Stimulated activated CD8-positive, alpha-beta memory T cell treated with anti-CD3 and anti-CD28 coated beads, Interleukin-12 subunit alpha, Interleukin-12 subunit beta, amount 100 ng/mL, for 24 hours (primary cell): ENCODE results near the gene PCDHB13.
"Not testable (repeated sequence)": the region's sequence is repeated elsewhere in the genome, so short reads cannot be mapped to it uniquely, and the experiment has no call there.

Source experiments
- DNase-seq: peaks from one replicate; pipeline ENCODE4 v3.0.0-alpha.2; 2020; ENCODE audit errors: extremely low read depth

The PCDHB13 gene

DNA sequence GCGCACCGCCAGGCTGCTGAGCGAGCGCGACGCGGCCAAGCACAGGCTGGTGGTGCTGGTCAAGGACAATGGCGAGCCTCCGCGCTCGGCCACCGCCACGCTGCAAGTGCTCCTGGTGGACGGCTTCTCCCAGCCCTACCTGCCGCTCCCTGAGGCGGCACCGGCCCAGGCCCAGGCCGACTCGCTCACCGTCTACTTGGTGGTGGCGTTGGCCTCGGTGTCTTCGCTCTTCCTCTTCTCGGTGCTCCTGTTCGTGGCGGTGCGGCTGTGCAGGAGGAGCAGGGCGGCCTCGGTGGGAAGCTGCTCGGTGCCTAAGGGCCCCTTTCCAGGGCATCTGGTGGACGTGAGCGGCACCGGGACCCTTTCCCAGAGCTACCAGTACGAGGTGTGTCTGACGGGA is 12.1 kb upstream of the PCDHB13 start:
- DNase-seq = not testable (repeated sequence)

DNA sequence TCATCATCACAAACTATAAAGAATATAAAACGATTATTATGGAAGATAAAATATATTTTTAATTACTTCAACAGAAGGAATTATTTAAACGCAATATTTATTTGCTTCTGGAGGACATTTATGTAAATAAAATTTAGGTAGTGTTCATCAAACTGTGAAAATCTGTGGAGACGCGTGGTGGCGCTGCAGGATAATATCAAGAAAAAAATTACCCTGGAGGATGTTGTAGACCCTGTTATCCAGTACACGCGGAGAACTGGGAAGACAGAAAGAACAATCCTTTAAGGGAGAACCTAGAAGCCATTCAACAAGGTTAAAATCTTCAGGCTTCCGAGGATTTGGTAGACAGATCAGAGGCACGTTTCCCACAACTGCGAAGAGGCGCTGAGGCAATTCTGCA is 5.2 kb upstream of the PCDHB13 start, which contains the start of gene PCDHB12:
Gene PCDHB12, plus strand, starts transcription at position 242 of the 400 bp plus-strand sequence. CDS start 189 bp downstream, outside the sequence.
- DNase-seq = no peak

DNA sequence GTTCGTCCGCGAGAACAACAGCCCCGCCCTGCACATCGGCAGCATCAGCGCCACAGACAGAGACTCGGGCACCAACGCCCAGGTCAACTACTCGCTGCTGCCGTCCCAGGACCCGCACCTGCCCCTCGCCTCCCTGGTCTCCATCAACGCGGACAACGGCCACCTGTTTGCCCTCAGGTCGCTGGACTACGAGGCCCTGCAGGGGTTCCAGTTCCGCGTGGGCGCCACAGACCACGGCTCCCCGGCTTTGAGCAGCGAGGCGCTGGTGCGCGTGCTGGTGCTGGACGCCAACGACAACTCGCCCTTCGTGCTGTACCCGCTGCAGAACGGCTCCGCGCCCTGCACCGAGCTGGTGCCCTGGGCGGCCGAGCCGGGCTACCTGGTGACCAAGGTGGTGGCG is 3.4 kb upstream of the PCDHB13 start:
- not testable (repeated sequence) for DNase-seq

DNA sequence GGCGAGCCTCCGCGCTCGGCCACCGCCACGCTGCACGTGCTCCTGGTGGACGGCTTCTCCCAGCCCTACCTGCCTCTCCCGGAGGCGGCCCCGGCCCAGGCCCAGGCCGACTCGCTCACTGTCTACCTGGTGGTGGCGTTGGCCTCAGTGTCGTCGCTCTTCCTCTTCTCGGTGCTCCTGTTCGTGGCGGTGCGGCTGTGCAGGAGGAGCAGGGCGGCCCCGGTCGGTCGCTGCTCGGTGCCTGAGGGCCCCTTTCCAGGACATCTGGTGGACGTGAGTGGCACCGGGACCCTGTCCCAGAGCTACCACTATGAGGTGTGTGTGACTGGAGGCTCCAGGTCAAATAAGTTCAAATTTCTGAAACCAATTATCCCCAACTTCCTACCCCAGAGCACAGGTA is 2.9 kb upstream of the PCDHB13 start:
- DNase-seq = not testable (repeated sequence)

- DNase-seq = not testable (repeated sequence)
Observed at GRCh38 chr5:141214583-141214982, 864 bp downstream of the PCDHB13 start.

GRCh38 chr5:141215504-141215903 is 1.8 kb downstream of the PCDHB13 start:
- DNase-seq = not testable (repeated sequence)

DNA sequence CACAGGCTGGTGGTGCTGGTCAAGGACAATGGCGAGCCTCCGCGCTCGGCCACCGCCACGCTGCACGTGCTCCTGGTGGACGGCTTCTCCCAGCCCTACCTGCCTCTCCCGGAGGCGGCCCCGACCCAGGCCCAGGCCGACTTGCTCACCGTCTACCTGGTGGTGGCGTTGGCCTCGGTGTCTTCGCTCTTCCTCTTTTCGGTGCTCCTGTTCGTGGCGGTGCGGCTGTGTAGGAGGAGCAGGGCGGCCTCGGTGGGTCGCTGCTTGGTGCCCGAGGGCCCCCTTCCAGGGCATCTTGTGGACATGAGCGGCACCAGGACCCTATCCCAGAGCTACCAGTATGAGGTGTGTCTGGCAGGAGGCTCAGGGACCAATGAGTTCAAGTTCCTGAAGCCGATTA is 2.3 kb downstream of the PCDHB13 start:
- not testable (repeated sequence) for DNase-seq

DNA sequence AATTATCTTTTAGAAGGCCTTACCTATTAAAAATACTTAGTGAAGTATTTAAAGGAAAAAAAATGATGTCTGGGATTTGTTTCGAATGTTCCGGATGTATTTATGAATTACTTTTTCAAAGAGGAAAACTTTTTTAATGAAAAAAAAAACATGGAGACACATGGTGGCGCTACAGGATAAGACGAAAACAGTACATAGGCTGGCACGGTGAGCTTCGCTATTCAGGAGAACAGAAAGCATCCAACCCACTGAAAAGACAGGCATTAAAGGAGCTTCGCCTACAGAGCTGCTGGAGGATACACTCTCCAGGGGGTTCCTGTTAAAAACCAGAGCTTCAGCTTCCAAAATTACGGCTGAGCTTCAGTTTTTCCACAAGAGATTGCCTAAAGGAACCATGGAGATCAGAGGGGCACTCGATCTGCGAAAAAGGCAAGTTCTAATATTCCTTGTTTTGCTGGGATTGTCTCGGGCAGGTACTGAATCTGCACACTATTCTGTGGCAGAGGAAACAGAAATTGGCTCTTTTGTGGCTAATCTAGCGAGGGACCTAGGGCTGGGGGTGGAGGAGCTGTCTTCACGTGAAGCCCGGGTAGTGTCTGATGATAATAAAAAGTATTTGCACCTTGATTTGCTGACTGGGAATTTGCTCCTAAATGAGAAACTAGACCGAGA is 9.5 kb downstream of the PCDHB13 start, which contains the start of gene PCDHB14:
Gene PCDHB14, plus strand, starts transcription at position 232 of the 672 bp plus-strand sequence. Its CDS starts 163 bp downstream, at position 395.
- no peak for DNase-seq

- DNase-seq = not testable (repeated sequence)
Observed at GRCh38 chr5:141224844-141225243, 11.1 kb downstream of the PCDHB13 start.

DNA sequence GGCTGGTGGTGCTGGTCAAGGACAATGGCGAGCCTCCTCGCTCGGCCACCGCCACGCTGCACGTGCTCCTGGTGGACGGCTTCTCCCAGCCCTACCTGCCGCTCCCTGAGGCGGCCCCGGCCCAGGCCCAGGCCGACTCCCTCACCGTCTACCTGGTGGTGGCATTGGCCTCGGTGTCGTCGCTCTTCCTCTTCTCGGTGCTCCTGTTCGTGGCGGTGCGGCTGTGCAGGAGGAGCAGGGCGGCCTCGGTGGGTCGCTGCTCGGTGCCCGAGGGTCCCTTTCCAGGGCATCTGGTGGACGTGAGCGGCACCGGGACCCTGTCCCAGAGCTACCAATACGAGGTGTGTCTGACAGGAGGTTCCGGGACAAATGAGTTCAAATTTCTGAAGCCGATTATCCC is 11.7 kb downstream of the PCDHB13 start:
- not testable (repeated sequence) for DNase-seq

DNA sequence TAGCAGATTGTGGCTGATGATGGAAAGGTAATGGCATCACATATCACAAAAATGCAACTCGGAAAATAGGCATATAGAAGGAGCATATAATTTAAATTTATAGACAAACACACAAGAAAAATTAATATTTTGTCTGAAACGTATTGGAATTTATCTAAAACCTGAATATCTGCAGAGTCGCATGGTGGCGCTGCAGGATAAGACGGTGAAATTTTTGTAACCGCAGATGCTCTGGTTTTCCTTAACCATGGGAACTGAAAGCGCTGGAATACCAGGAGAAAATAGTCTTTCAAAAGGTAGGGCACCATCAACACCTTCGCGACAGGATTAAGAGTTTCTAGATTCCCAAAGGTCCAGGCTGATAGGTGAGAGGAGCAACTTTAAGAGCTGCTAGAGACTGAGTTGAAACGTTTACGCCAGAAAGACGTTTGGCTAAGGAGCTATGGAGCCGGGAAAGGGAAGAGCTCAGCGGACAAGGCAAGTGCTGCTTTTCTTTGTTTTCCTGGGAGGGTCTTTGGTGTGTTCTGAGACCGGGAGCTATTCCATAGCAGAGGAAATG is 20.5 kb downstream of the PCDHB13 start:
- DNase-seq = no peak

GRCh38 chr5:141235922-141236321 is 22.2 kb downstream of the PCDHB13 start:
- not testable (repeated sequence) for DNase-seq

GRCh38 chr5:141236516-141237313 is 23.0 kb downstream of the PCDHB13 start:
- no peak for DNase-seq

- DNase-seq = no peak
Observed at GRCh38 chr5:141241496-141241895, 27.8 kb downstream of the PCDHB13 start.

GRCh38 chr5:141245250-141245717 is 31.6 kb downstream of the PCDHB13 start, which contains the start of gene PCDHB15:
PCDHB15 (plus strand) TSS chr5:141245395; CDS start chr5:141245579, 184 bp downstream.
- no peak for DNase-seq

GRCh38 chr5:141246971-141247370 is 33.3 kb downstream of the PCDHB13 start:
- DNase-seq = not testable (repeated sequence)

GRCh38 chr5:141247434-141247833 is 33.7 kb downstream of the PCDHB13 start:
- not testable (repeated sequence) for DNase-seq

- no peak for DNase-seq
Observed at GRCh38 chr5:141250576-141250975, 36.9 kb downstream of the PCDHB13 start.

DNA sequence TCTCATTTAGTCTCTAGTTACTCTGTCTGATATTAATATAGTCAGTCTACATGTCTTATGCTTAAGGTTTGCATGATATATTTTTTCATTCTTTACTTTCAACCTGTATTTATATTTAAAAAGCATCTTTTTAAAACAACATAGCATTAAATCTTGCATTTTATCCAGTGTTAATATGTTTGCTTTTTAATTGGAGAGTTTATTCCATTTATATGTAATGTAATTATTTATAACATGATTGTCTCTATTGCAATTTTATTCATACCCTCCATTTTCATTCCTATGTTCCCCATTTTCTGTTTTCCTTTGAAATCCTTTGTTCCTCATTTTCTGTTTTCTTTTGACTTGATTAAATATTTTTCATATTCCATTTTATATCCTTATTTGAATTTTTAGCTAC is 44.7 kb downstream of the PCDHB13 start:
- no peak for DNase-seq

- DNase-seq = no peak
Observed at GRCh38 chr5:141258948-141259347, 45.2 kb downstream of the PCDHB13 start.

DNA sequence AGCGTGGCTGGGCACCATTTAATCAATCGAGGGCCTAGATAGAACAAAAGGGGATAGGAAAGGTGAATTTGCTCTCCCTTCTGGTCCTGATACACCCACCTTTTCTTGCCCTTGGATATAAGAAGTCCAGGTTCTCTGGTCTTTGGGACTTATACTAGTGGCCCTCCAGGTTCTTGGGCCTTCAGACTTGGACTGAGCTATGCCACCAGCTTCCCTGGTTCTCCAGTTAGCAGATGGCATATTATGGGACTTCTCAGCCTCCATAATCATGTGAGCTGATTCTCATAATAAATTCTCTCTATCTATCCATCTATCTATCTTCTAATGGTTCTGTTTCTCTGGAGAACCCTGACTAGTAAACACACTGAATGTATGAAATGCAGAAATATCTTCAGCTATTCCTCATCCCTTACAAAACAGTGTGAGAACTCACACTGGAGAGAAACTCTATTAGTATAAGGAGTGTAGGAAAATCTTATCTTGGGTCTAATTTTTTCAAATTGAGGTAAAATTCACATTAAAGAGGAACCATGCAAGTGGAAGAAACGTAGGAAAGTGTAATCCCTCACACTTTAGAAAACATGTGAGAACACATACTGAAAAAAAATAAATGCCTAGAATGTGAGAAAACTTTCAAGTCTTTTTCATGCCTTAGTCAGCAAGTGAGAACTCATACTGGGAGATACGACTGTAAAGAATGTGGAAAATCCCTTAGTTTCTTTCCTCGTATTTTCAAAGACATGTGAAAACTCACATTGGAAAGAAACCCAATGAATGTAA is 46.9 kb downstream of the PCDHB13 start:
- no peak for DNase-seq

GRCh38 chr5:141261238-141261546 is 47.5 kb downstream of the PCDHB13 start:
- no peak for DNase-seq
